ENCODE measurements around the gene OPRL1.

The OPRL1 gene

GRCh38 chr20:64042054-64042781, 37.7 kb upstream of the OPRL1 start:
- no peak for DNase-seq

- DNase-seq: no peak
Observed at GRCh38 chr20:64043768-64044167, 36.1 kb upstream of the OPRL1 start.

GRCh38 chr20:64044484-64045247, 35.2 kb upstream of the OPRL1 start:
- DNase-seq: no peak

DNA sequence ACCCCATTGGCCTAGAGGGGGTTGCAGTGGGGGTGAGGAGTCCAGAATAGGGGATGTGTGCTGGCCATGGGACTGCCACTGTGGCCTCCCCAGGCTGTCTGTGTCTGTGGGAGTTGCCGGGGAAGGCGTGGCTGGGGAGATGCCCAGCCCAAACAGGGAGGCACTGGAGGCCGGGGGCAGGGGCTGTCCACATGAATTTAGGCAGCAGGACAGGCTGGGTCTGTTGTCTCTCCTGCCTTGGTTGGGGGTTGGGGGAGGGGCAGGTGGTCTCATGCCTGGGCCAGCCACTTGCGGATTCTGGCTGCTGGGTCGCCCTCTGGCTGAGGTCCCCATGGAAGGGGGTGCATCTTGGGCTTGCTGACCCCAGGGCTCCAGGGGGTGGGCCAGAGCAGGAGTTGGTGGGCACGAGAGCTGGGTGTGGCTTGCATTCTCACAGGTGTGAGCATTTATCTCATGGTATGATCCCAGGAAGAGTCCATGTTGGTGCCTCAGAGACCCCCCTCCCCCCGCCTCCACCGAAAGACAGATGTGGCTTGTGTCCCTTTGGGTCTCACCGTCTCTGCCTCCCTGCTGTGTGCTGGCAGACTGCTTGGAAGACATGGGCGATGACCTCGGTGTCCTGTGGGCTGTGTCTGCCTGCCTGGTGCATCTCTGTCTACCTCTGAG, 34.4 kb upstream of the OPRL1 start:
- DNase-seq: no peak

DNA sequence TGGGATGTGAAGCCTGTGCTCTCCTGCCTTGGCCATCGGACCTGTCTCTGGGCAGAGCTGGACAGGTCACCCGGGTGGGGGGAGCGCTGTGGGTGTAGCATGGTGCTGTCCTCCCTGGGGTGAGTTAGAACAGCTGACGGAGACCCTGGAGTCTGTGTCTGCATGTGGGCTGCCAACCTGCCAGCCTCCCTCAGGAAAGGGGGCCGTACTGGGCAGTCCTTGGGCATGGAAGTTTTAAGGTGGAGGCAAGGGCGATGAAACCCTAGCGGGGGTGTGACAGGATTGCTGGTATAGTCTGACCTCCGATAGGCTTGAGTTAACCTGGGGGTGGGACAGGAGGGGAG, 32.9 kb upstream of the OPRL1 start:
- no peak for DNase-seq

DNA sequence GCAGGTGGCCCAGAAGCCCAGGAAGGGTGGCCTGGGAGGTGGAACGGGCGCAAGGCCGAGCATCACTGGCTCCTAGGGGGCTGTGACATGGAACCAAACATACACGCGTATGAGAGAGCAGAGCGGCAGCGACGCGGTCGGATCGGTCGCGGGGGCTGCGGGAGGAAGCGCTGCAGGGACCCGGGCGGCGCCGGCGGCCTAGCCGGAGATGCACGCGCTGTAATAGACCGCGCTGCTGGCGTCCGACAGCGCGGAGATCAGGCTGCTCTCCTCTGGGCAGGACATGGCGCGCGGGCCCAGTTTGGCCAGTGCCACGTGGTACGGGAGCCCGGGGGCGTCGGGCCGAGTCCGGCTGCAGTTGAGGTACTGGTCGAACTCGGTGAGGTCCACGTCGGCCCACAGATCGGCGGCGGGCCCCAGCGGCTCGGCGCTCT, 31.9 kb upstream of the OPRL1 start:
- no peak for DNase-seq

DNA sequence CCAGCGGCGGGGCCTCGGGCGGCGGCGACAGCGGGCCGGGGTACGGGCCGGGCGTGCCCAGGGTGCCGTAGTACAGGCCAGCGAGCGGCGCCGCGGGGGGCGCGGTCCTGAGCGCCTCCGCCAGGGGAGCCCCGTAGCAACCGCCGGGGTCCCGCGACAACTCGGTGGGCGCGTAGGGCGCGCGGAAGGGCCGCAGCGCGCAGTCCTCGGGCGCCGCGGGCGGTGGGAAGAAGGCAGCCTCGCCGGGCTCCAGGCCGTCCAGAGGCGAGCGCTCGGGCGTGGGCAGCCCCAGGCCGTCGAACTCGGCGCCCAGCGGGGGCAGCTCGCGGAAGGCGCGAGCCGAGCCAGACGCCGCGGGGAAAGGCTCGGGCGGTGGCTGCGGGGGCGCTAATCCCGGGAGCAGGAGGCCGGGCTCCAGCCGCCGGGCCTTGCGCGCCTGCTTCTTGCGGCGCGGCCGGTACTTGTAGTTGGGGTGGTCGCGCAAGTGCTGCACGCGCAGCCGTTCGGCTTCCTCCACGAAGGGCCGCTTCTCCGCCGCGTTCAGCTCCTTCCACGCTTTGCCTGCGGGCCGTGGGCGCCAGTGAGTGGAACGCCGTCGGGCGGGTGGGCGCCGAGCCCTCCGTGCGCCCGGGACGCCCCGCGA, 31.4 kb upstream of the OPRL1 start:
- no peak for DNase-seq

DNA sequence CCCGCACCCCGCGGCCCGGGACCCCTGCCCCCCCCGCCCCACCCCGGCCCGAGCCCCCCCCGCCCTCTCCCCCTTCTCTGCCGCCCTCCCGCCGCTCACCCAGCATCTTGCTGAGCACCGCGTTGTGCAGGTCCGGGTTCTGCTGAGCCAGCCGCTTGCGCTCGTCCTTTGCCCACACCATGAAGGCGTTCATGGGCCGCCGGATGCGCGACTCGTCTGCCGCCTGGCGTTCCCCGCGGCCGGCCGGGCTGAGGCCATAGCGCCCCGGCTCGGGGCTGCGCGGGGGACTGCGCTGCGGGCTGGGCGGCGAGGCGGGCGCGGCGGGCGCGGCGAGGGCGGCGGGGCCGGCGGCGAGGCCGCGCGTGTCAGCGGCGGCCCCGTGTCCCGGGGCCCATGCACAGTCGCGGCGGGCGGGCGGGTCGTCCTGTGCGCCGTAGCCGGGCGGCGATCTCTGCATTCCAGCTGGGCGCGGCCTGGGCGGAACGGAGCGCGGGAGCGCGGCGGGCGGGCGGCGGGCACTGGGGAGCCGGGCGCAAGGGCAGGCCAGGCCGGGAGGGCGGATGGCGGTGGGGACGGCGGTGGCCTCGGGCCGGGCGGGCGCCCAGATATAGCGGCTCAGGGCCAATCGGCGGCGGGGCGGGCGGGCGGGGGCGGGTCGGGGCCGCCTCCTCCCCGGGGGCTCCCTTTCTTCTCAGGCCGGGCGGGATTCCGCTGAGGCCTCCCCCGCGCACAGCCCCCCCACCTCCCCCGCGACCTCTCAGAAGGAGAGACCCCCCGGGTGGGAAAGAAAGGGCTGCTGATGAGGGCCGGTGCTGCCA, 30.6 kb upstream of the OPRL1 start, which contains the start of gene SOX18:
TSS of gene SOX18 (minus strand) at position 580 of the 818 bp plus-strand sequence. CDS start at position 457, 123 bp downstream.
- DNase-seq: no peak

- no peak for DNase-seq
Observed at GRCh38 chr20:64049878-64050260, 30.0 kb upstream of the OPRL1 start.

DNA sequence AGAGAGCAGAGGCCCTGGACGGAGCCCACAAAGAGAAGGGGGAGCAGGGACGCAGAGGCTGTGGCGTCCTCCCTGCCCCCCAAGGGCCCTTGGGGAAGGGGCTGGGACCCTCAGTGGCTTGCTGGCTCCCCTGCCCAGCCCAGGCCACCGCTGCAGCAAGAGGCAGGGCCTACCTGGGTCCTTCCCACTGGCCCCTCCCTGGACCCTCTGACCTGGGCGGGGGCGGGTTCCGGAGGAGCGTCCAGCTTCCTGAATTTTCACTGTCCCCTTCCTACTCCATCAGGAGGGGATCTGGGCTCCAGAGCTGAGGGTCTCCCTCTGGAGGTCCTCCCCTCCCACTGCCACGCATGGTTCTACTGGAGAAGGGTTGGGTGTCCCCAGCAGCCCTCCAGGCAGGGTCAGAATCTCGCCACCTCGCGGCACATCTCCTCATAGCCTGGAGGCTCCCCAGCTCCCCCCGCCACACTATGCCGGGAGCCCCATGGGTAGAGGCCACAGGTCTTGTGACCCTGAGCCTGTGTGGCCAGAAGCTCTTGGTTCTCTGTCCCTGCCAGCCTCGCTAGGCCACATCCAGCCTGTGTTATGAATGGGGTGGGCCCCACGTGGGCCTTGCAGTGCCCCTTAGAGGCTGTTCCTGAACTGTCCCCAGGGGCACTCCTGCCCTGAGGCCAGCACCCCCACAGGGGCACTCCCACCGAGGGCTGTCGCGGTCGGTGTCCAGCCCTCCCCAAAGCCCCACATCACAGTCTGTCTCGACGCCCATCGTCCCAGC, 29.4 kb upstream of the OPRL1 start:
- no peak for DNase-seq

DNA sequence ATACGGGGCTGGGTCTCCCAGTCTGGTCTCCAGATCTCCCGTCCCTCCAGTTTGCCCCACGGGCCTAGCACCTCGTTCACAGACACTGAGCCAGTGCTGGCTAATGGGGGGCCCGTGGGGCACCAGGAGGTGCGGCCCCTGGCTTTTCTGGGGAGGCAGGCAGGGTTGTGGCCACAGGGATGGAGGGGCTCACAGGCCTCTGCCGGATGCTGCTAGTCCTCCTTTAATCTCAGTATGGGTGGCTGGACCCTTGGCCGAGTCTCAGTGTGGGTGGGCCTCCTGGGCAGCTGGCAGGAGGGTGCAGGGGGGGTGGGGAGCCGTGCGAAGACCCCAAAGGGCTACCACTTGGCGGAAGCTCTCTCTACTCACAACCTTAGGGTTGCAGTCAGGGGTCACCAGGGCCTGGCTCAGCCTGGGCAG, 28.8 kb upstream of the OPRL1 start:
- no peak for DNase-seq

GRCh38 chr20:64051561-64052325, 28.1 kb upstream of the OPRL1 start:
- no peak for DNase-seq

GRCh38 chr20:64052326-64052722, 27.6 kb upstream of the OPRL1 start:
- DNase-seq: no peak

DNA sequence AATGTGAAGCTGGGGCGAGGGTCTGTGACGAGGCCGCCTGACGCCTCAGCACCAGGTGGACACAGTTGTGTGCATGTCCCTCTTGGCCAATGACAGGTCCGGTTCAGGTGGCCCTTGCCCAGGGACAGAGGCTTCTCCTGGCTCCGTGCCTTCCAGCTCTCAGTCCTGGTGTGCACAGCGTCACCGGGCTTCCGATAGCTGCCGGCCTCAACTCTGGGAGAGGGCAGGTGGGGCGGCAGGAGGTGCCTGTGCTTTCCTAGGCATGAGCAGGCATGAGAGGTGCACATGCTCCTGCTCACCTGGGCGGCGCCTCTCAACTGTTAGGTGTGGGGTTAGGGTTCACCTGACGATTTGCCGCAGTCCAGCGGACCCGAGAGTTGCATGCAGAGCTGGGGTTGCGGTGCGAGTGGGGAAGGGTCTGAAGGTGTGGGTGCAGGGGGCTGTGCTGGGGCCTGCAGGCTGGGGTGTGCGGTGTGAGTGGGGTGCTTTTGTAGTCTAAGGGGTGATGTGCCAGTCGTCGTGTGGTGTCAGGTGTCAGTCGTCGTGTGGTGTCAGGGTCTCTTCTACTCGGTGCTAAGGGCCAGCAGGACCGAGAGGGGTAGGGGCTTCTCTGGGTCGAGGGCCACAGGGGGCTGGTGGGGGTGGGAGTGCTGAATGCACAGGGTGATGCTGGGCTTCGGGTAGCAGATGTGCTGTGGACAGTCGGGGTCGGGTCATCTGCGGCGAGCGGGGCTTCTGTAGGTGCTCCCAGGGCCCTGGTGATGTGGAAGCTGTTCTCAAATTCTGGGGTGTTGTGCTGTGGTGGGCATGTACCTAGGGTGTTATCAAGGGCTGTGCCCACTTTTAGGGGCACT, 26.7 kb upstream of the OPRL1 start:
- DNase-seq: no peak

DNA sequence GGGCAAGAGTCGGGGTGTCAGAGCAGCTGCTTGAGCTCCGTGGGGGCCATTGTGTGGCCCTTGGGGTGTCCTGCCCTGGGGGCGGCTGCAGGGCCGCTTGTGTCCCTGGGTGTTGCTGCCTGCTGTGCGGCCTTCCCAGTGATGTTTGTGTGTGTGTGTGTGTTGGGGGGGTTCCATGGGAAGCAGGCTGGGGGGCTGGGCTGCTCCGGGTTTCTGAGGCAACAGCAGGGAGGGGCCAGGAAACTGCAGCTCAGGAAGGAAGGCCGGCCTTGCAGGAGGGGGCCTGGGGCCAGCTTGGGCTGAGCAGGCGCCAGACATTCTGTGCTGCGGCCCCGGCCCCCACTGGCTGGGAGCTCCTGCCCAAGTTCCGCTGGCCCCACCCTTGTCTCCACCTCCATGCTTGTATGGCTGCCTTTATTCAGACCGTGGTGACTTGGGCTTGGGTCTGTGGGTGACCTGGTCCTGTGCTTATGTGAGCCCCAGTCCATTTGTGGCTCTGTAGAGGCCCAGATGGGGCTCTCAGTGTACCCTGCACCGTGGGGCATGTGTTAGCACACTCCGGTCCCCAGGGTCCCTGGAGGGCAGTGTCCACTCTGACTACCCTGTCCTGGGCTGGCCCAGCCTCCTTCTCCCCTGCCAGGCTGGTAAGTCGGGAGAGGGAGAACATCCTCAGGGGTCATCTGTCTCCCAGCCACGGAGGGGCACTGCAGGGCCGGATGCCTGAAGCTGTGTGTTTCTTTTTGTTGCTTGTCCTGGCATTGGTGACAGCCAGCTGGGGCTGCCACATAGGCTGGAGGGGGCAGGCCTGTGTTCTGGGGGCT, 25.8 kb upstream of the OPRL1 start:
- no peak for DNase-seq

GRCh38 chr20:64055396-64055892, 24.4 kb upstream of the OPRL1 start:
- DNase-seq: no peak

- no peak for DNase-seq
Observed at GRCh38 chr20:64055893-64056638, 23.8 kb upstream of the OPRL1 start.

DNA sequence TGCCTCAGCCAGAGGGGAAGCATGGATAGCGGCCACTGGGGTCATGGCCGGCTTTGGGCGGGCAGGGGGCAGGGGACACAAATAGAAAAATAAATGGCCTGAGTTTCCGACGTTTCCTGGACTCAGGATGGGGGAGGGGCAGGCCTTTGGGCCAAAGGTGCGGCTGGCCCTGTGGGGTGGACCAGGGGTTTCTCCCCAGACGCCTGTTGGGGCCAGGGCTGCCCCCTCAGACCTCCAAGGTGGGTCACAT, 23.3 kb upstream of the OPRL1 start:
- DNase-seq: no peak

Measured in CD4-positive, alpha-beta T cell treated with Interleukin-10 for 1 hour (primary cell).